ENCODE data around the gene DLG4.

DLG4 gene

GRCh38 chr17:7146115-7146514 is 73.5 kb downstream of the DLG4 start:
- H3K27ac ChIP-seq (ENCODE audit: low read depth, low read length, severe bottlenecking): peak overlapping the region; percentile 50
- no peaks in the 10 kb centered on the region for H3K9me3 ChIP-seq (ENCODE audit: control insufficient read depth, low read length)
- H3K4me1 ChIP-seq (ENCODE audit: control insufficient read depth, insufficient read depth, low read length, poor library complexity, severe bottlenecking): peaks cover 3% of the 10 kb centered on the region
- 17 to 53% methylated on average over 3 to 4 of the region's 6 CpGs for WGBS, 2 experiments (ENCODE audit: insufficient coverage in 2 of 2)
- H3K4me3 ChIP-seq (ENCODE audit: extremely low read depth, insufficient read depth, low read length, poor library complexity, severe bottlenecking): no peak overlapping the region
- no peaks in the 10 kb centered on the region for H3K36me3 ChIP-seq (ENCODE audit: control insufficient read depth, insufficient read depth, low read length)

DNA sequence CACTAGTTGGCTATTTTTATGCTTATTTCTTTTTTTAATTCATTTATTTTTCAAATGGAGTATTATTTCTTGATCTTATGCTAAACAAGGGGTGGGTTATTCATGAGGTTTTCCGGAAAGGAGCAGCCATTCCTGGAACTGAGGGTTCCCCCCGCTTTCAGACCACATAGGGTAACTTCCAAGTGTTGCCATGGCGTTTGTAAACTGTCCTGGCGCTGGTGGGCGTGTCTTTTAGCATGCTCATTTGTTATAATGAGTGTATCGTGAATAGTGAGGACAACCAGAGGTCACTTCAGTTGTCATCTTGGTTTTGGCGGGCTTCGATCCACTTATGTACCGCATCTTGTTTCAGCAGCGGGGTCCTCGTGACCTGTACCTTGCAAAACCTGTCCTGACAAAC is 75.4 kb downstream of the DLG4 start:
- Histone ChIP-seq H3K4me1 (ENCODE audit: control insufficient read depth, insufficient read depth, low read length, poor library complexity, severe bottlenecking) (peaks cover 3% of the 10 kb centered on the region), H3K4me3 (ENCODE audit: extremely low read depth, insufficient read depth, low read length, poor library complexity, severe bottlenecking) (no peak overlapping the region), H3K9me3 (ENCODE audit: control insufficient read depth, low read length) (no peaks in the 10 kb centered on the region), H3K36me3 (ENCODE audit: control insufficient read depth, insufficient read depth, low read length) (no peaks in the 10 kb centered on the region), H3K27ac (ENCODE audit: low read depth, low read length, severe bottlenecking) (no peak overlapping the region)
- WGBS, 2 experiments (ENCODE audit: insufficient coverage in 2 of 2): 80 to 92% methylated on average over 6 to 11 of the region's 11 CpGs

- 87 to 91% methylated on average over 6 to 7 of the region's 10 CpGs for WGBS, 2 experiments (ENCODE audit: insufficient coverage in 2 of 2)
- H3K4me3 ChIP-seq (ENCODE audit: extremely low read depth, insufficient read depth, low read length, poor library complexity, severe bottlenecking): no peak overlapping the region
- H3K9me3 ChIP-seq (ENCODE audit: control insufficient read depth, low read length): no peaks in the 10 kb centered on the region
- no peaks in the 10 kb centered on the region for H3K36me3 ChIP-seq (ENCODE audit: control insufficient read depth, insufficient read depth, low read length)
- H3K4me1 ChIP-seq (ENCODE audit: control insufficient read depth, insufficient read depth, low read length, poor library complexity, severe bottlenecking): peaks cover 3% of the 10 kb centered on the region
- H3K27ac ChIP-seq (ENCODE audit: low read depth, low read length, severe bottlenecking): no peak overlapping the region
These were observed 77.8 kb downstream of the DLG4 start for GRCh38 chr17:7141824-7142223.

GRCh38 chr17:7139400-7139799 is 80.2 kb downstream of the DLG4 start:
- Histone ChIP-seq H3K4me3 (ENCODE audit: extremely low read depth, insufficient read depth, low read length, poor library complexity, severe bottlenecking) (no peak overlapping the region), H3K4me1 (ENCODE audit: control insufficient read depth, insufficient read depth, low read length, poor library complexity, severe bottlenecking) (peaks cover 7% of the 10 kb centered on the region), H3K9me3 (ENCODE audit: control insufficient read depth, low read length) (no peaks in the 10 kb centered on the region), H3K36me3 (ENCODE audit: control insufficient read depth, insufficient read depth, low read length) (no peaks in the 10 kb centered on the region), H3K27ac (ENCODE audit: low read depth, low read length, severe bottlenecking) (no peak overlapping the region)
- 72 to 76% methylated on average over 10 of the region's 10 CpGs for WGBS, 2 experiments (ENCODE audit: insufficient coverage in 2 of 2)

GRCh38 chr17:7138800-7139381 is 80.7 kb downstream of the DLG4 start:
- Histone ChIP-seq H3K4me3 (ENCODE audit: extremely low read depth, insufficient read depth, low read length, poor library complexity, severe bottlenecking) (no peak overlapping the region), H3K9me3 (ENCODE audit: control insufficient read depth, low read length) (no peaks in the 10 kb centered on the region), H3K36me3 (ENCODE audit: control insufficient read depth, insufficient read depth, low read length) (no peaks in the 10 kb centered on the region), H3K4me1 (ENCODE audit: control insufficient read depth, insufficient read depth, low read length, poor library complexity, severe bottlenecking) (peaks cover 7% of the 10 kb centered on the region), H3K27ac (ENCODE audit: low read depth, low read length, severe bottlenecking) (no peak overlapping the region)
- WGBS, 2 experiments (ENCODE audit: insufficient coverage in 2 of 2): 79 to 88% methylated on average over 4 to 6 of the region's 7 CpGs

GRCh38 chr17:7137171-7137943 is 82.3 kb downstream of the DLG4 start:
- Histone ChIP-seq H3K4me1 (ENCODE audit: control insufficient read depth, insufficient read depth, low read length, poor library complexity, severe bottlenecking) (peaks cover 9% of the 10 kb centered on the region), H3K9me3 (ENCODE audit: control insufficient read depth, low read length) (no peaks in the 10 kb centered on the region), H3K27ac (ENCODE audit: low read depth, low read length, severe bottlenecking) (no peak overlapping the region), H3K36me3 (ENCODE audit: control insufficient read depth, insufficient read depth, low read length) (no peaks in the 10 kb centered on the region), H3K4me3 (ENCODE audit: extremely low read depth, insufficient read depth, low read length, poor library complexity, severe bottlenecking) (no peak overlapping the region)
- 80 to 90% methylated on average over 8 to 11 of the region's 13 CpGs for WGBS, 2 experiments (ENCODE audit: insufficient coverage in 2 of 2)

Measured in mesodermal cell (in vitro differentiated cells).